CD4-positive, alpha-beta T cell treated with Interferon gamma for 1 hour (primary cell): Measurements from ENCODE around the gene SGSM1.

Experiments used
- DNase-seq: peaks from one replicate; pipeline ENCODE4 v3.0.0-alpha.2; 2020

SGSM1 gene

GRCh38 chr22:24920029-24920428 is 114.0 kb downstream of the SGSM1 start:
- DNase-seq = no peak

GRCh38 chr22:24925586-24926427 is 119.8 kb downstream of the SGSM1 start:
- no peak for DNase-seq

- no peak for DNase-seq
Measured at GRCh38 chr22:24926428-24926725, 120.4 kb downstream of the SGSM1 start.

- no peak for DNase-seq
Measured at GRCh38 chr22:24926849-24927579, 121.0 kb downstream of the SGSM1 start.

GRCh38 chr22:24928322-24928721 is 122.3 kb downstream of the SGSM1 start:
- DNase-seq = no peak

GRCh38 chr22:24930678-24931077 is 124.7 kb downstream of the SGSM1 start:
- no peak for DNase-seq

GRCh38 chr22:24935771-24936483 is 129.9 kb downstream of the SGSM1 start:
- no peak for DNase-seq

- no peak for DNase-seq
Measured at GRCh38 chr22:24937114-24937513, 131.1 kb downstream of the SGSM1 start.

- peak; percentile 2 for DNase-seq
Measured at GRCh38 chr22:24938741-24939341, 132.8 kb downstream of the SGSM1 start.

- DNase-seq = no peak
Measured at GRCh38 chr22:24942301-24942700, 136.3 kb downstream of the SGSM1 start.

GRCh38 chr22:24944217-24944937 is 138.4 kb downstream of the SGSM1 start:
- DNase-seq = no peak

- DNase-seq = no peak
Measured at GRCh38 chr22:24945430-24945829, 139.4 kb downstream of the SGSM1 start.

GRCh38 chr22:24947383-24947782 is 141.4 kb downstream of the SGSM1 start:
- DNase-seq = no peak

GRCh38 chr22:24947881-24948280 is 141.9 kb downstream of the SGSM1 start:
- no peak for DNase-seq

GRCh38 chr22:24948356-24949202 is 142.6 kb downstream of the SGSM1 start:
- no peak for DNase-seq

- no peak for DNase-seq
Measured at GRCh38 chr22:24950272-24950902, 144.4 kb downstream of the SGSM1 start.

GRCh38 chr22:24951942-24952836 is 146.2 kb downstream of the SGSM1 start, which contains the start of gene KIAA1671:
Gene KIAA1671 (plus strand): TSS chr22:24952716. CDS start chr22:25028000, 75,284 bp downstream.
- DNase-seq = peak; percentile 83

- DNase-seq = no peak
Measured at GRCh38 chr22:24952837-24953383, 146.9 kb downstream of the SGSM1 start.

- DNase-seq = no peak
Measured at GRCh38 chr22:24953384-24954113, 147.5 kb downstream of the SGSM1 start.
